Activated B cell treated with CpG ODN at 0.5 μM for 24 hours (primary cell): ENCODE results near the gene PSMA6. TPM values are rescaled to one million over a fixed set of nuclear protein-coding genes. Genes with fewer than 3 reads are reported as not detected.
A peak's percentile ranks its signal among the peaks of the same experiment; 100 is the strongest.

Experiments used
- ATAC-seq: fragments of 200-7000 bp; cut with Tn5 transposase; one replicate; pipeline ENCODE4 v1.10.0; 2021; ENCODE audit warnings: low read depth, mild to moderate bottlenecking, moderate library complexity
- CTCF ChIA-PET: fragments of 350-600 bp; sonication (Branson Sonifier 250); formaldehyde crosslinking; loops from one replicate; lab custom pipeline; 2021; ENCODE audit warnings: antibody characterized with exemption; lab: Charles Lee
- POLR2A ChIA-PET: fragments of 350-600 bp; sonication (Branson Sonifier 250); formaldehyde crosslinking; loops from one replicate; lab custom pipeline; 2021; ENCODE audit warnings: antibody characterized with exemption; lab: Charles Lee
- DNase-seq: peaks from one replicate; pipeline ENCODE4 v3.0.0; 2022
- H3K27ac Mint-ChIP-seq: one replicate; pipeline ENCODE4 v1.8.0; 2020; ENCODE audit warnings: mixed read lengths
- H3K27me3 Mint-ChIP-seq: one replicate; pipeline ENCODE4 v1.8.0; 2021; ENCODE audit warnings: mixed read lengths
- H3K36me3 Mint-ChIP-seq: one replicate; pipeline ENCODE4 v1.8.0; 2021; ENCODE audit warnings: low read depth, mixed read lengths
- H3K4me1 Mint-ChIP-seq: one replicate; pipeline ENCODE4 v1.8.0; 2021; ENCODE audit warnings: mixed read lengths
- H3K4me3 Mint-ChIP-seq: one replicate; pipeline ENCODE4 v1.8.0; 2020; ENCODE audit warnings: mild to moderate bottlenecking, mixed read lengths
- H3K9me3 Mint-ChIP-seq: one replicate; pipeline ENCODE4 v1.8.0; 2020; ENCODE audit warnings: mixed read lengths
- intact Hi-C: fragments of 100-400 bp; cut with micrococcal nuclease; formaldehyde crosslinking; loops from one replicate; pipeline ENCODE4 v1.15.1; 2024
- total RNA-seq: library from RNA; stranded (reverse); gene quantifications from 2 replicates; pipeline ENCODE4 v1.2.3, GENCODE V29; 2022
- TF ChIP-seq, protein P1 (sequence below): fragments of 200-600 bp; IDR thresholded peaks from one replicate; pipeline ENCODE4 v1.8.0; 2022; ENCODE audit warnings: antibody characterized with exemption, mild to moderate bottlenecking

The PSMA6 gene
- total RNA-seq, 1 donor from 2014 or later, result 163 TPM

- Mint-ChIP-seq H3K36me3 (no peaks in the 10 kb centered on the region), H3K4me3 (no peak overlapping the region), H3K9me3 (no peaks in the 10 kb centered on the region), H3K27me3 (no peaks in the 10 kb centered on the region), H3K4me1 (peaks cover under 1% of the 10 kb centered on the region), H3K27ac (no peak overlapping the region)
- intact Hi-C loops, result no loop called here
- POLR2A ChIA-PET, result no interaction called here
- TF ChIP-seq, protein P1, sequence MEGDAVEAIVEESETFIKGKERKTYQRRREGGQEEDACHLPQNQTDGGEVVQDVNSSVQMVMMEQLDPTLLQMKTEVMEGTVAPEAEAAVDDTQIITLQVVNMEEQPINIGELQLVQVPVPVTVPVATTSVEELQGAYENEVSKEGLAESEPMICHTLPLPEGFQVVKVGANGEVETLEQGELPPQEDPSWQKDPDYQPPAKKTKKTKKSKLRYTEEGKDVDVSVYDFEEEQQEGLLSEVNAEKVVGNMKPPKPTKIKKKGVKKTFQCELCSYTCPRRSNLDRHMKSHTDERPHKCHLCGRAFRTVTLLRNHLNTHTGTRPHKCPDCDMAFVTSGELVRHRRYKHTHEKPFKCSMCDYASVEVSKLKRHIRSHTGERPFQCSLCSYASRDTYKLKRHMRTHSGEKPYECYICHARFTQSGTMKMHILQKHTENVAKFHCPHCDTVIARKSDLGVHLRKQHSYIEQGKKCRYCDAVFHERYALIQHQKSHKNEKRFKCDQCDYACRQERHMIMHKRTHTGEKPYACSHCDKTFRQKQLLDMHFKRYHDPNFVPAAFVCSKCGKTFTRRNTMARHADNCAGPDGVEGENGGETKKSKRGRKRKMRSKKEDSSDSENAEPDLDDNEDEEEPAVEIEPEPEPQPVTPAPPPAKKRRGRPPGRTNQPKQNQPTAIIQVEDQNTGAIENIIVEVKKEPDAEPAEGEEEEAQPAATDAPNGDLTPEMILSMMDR, result no peak
- CTCF ChIA-PET, result no interaction called here
- no peak for ATAC-seq
- no peak for DNase-seq
These were observed 34.2 kb downstream of the PSMA6 start for GRCh38 chr14:35326375-35326774.

GRCh38 chr14:35331605-35332516, 39.7 kb downstream of the PSMA6 start:
- Mint-ChIP-seq H3K9me3 (no peaks in the 10 kb centered on the region), H3K27me3 (no peaks in the 10 kb centered on the region), H3K4me1 (peaks cover 25% of the 10 kb centered on the region), H3K27ac (peak overlapping the region; percentile 51), H3K36me3 (no peaks in the 10 kb centered on the region), H3K4me3 (peak overlapping the region; percentile 52)
- DNase-seq (no peak), ATAC-seq (peak; percentile 66)
- intact Hi-C loops, result loop anchor here (1.0 to 2.0 kb wide), 2 partner anchors 33 to 72 kb away; partner anchors contain the start of gene NFKBIA
- ChIA-PET CTCF (no interaction called here), POLR2A (interaction anchor here (2.5 to 3.9 kb wide), 2 partner anchors 36 to 71 kb away, joined by 8 to 53 read pairs; partner anchors contain the start of gene NFKBIA)
- TF ChIP-seq, protein P1, result no peak

- ChIA-PET CTCF (no interaction called here), POLR2A (interaction anchor here (1.6 to 3.9 kb wide), 3 partner anchors 35 to 71 kb away, joined by 4 to 53 read pairs (median 8); partner anchors contain the start of genes NFKBIA and PSMA6)
- Mint-ChIP-seq H3K36me3 (no peaks in the 10 kb centered on the region), H3K4me1 (peaks cover 25% of the 10 kb centered on the region), H3K9me3 (no peaks in the 10 kb centered on the region), H3K4me3 (peak overlapping the region; percentile 52), H3K27ac (peak overlapping the region; percentile 51), H3K27me3 (no peaks in the 10 kb centered on the region)
- ATAC-seq (peak; percentile 35), DNase-seq (no peak)
- intact Hi-C loops, result loop anchor here (2.0 kb wide), 1 partner anchor 32 kb away; no protein-coding TSS in a partner anchor
- TF ChIP-seq, protein P1, result no peak
These were observed 40.5 kb downstream of the PSMA6 start for GRCh38 chr14:35332517-35333263.

DNA sequence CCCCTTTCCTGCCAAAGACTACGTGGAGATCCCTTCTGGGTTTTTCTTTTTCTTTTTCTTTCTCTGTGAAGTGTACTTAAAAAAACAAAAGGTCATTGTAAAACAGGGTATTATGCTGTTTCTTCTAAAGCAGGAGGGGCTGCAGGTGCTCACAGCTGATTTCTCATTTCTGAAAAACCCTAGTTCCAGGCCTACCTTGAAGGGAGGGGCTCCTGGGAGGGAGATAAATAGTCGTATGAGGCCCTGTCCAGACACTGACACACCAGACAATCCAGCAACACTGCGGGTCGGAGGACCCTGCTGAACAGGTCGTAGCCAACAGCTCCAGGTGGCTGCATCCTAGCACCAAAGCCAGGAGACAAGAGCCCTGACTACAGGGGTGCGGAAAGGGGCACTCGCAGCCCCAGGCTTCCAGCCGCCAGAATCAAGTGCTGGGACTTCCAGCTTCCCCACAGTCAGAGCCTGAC, 41.1 kb downstream of the PSMA6 start:
- Mint-ChIP-seq H3K36me3 (no peaks in the 10 kb centered on the region), H3K27me3 (no peaks in the 10 kb centered on the region), H3K4me3 (no peak overlapping the region), H3K4me1 (peaks cover 25% of the 10 kb centered on the region), H3K27ac (peak overlapping the region; percentile 51), H3K9me3 (no peaks in the 10 kb centered on the region)
- ChIA-PET POLR2A (interaction anchor here (1.6 to 3.9 kb wide), 3 partner anchors 34 to 70 kb away, joined by 4 to 53 read pairs (median 8); partner anchors contain the start of genes NFKBIA and PSMA6), CTCF (no interaction called here)
- DNase-seq (no peak), ATAC-seq (no peak)
- intact Hi-C loops, result loop anchor here (2.0 kb wide), 1 partner anchor 32 kb away; no protein-coding TSS in a partner anchor
- TF ChIP-seq, protein P1, result no peak
